ENCODE measurements around the gene DESI1. TPM values are rescaled to one million over a fixed set of nuclear protein-coding genes. Genes with fewer than 3 reads are reported as not detected.

Gene DESI1
- total RNA-seq, 4 donors from 2014 or later = 6.4 to 34.2 (median 9.6) TPM

- H3K36me3 ChIP-seq = no peaks in the 10 kb centered on the region
- H3K9me3 ChIP-seq = no peaks in the 10 kb centered on the region
- H3K4me3 ChIP-seq = no peak overlapping the region
- no peaks in the 10 kb centered on the region for H3K27me3 ChIP-seq
- H3K4me1 ChIP-seq = peaks cover 5% of the 10 kb centered on the region in 2 donors
- TF ChIP-seq CTCF (IDR thresholded peaks at IDR 0.05) = no peak
- no peak for TF ChIP-seq POLR2A (IDR thresholded peaks at IDR 0.05)
- DNase-seq = peak; percentile 59 to 74
- peak overlapping the region; percentile 31 to 66 for H3K27ac ChIP-seq
- intact Hi-C loops (cut with DNase I; ENCODE audit: low total_unique reads) = no loop called here
Observed at GRCh38 chr22:41555325-41555982, 65.4 kb downstream of the DESI1 start.

GRCh38 chr22:41551877-41552582 lies 68.8 kb downstream of the DESI1 start:
- Histone ChIP-seq H3K27me3 (no peaks in the 10 kb centered on the region), H3K9me3 (no peaks in the 10 kb centered on the region), H3K4me3 (no peak overlapping the region), H3K27ac (no peak overlapping the region), H3K4me1 (peaks cover 5% of the 10 kb centered on the region in 2 donors), H3K36me3 (no peaks in the 10 kb centered on the region)
- intact Hi-C loops (cut with DNase I; ENCODE audit: low total_unique reads) = no loop called here
- no peak for TF ChIP-seq CTCF (IDR thresholded peaks at IDR 0.05)
- no peak for TF ChIP-seq POLR2A (IDR thresholded peaks at IDR 0.05)
- no peak for DNase-seq

- Histone ChIP-seq H3K36me3 (no peaks in the 10 kb centered on the region), H3K27ac (no peak overlapping the region), H3K4me1 (peaks cover 0 to 5% of the 10 kb centered on the region in 2 donors), H3K27me3 (no peaks in the 10 kb centered on the region), H3K9me3 (no peaks in the 10 kb centered on the region), H3K4me3 (no peak overlapping the region)
- intact Hi-C loops (cut with DNase I; ENCODE audit: low total_unique reads) = no loop called here
- TF ChIP-seq CTCF (IDR thresholded peaks at IDR 0.05) (no peak), POLR2A (IDR thresholded peaks at IDR 0.05) (no peak)
- no peak for DNase-seq
Observed at GRCh38 chr22:41550952-41551491, 69.8 kb downstream of the DESI1 start.

GRCh38 chr22:41548830-41549211 lies 72.0 kb downstream of the DESI1 start:
- intact Hi-C loops (cut with DNase I; ENCODE audit: low total_unique reads) = no loop called here
- TF ChIP-seq CTCF (IDR thresholded peaks at IDR 0.05) (no peak), POLR2A (IDR thresholded peaks at IDR 0.05) (no peak)
- no peaks in the 10 kb centered on the region for H3K9me3 ChIP-seq
- DNase-seq = no peak
- no peak overlapping the region for H3K27ac ChIP-seq
- no peak overlapping the region for H3K4me3 ChIP-seq
- no peaks in the 10 kb centered on the region for H3K36me3 ChIP-seq
- no peaks in the 10 kb centered on the region for H3K27me3 ChIP-seq
- H3K4me1 ChIP-seq = no peaks in the 10 kb centered on the region

Small RNAs within 50 kb of the gene (small RNA-seq; reads per million reads assigned to genes)
- not detected for gene RF00019

Other genes starting within 250 kb of the DESI1 start
- gene TEF, start 239.1 kb downstream of the DESI1 start, total RNA-seq = 10 to 100 TPM in 2 of 4 donors, 1 to 10 TPM in 2; 8.5 to 73.7 (median 15.1) TPM
- gene TOB2, start 174.2 kb downstream of the DESI1 start, total RNA-seq = 10 to 100 TPM; 15.6 to 97.1 (median 27.8) TPM
- gene PHF5A, start 152.4 kb downstream of the DESI1 start, total RNA-seq = 10 to 100 TPM; 38.5 to 65.1 (median 46.4) TPM
- 10 to 100 TPM; 21.5 to 64.4 (median 47.1) TPM for gene ACO2, start 151.9 kb downstream of the DESI1 start, total RNA-seq
- gene POLR3H, start 76.6 kb downstream of the DESI1 start, total RNA-seq = 10 to 100 TPM in 2 of 4 donors, 1 to 10 TPM in 2; 3.2 to 41.9 (median 16.6) TPM
- gene CSDC2, start 60.0 kb downstream of the DESI1 start, total RNA-seq = 10 to 100 TPM in 2 of 4 donors, 1 to 10 TPM in 2; 2.4 to 83.0 (median 19.6) TPM
- 10 to 100 TPM; 21.0 to 76.5 (median 34.6) TPM for gene PMM1, start 31.2 kb downstream of the DESI1 start, total RNA-seq
- 100 to 1,000 TPM in 3 of 4 donors, 10 to 100 TPM in 1; 89.1 to 303 (median 157) TPM for gene XRCC6, start 252 bp upstream of the DESI1 start, total RNA-seq
- gene SNU13, start 67.8 kb upstream of the DESI1 start, total RNA-seq = 100 to 1,000 TPM in 2 of 4 donors, 10 to 100 TPM in 2; 62.1 to 136 (median 96.2) TPM
- 1 to 10 TPM in 1 of 4 donors, under 1 TPM in 1, not detected in 2; 0.70 to 1.9 TPM for gene MEI1, start 78.5 kb upstream of the DESI1 start, total RNA-seq
- gene CCDC134, start 179.6 kb upstream of the DESI1 start, total RNA-seq = 10 to 100 TPM in 2 of 4 donors, 1 to 10 TPM in 2; 4.1 to 24.3 (median 11.0) TPM
- 10 to 100 TPM; 10.2 to 61.0 (median 29.0) TPM for gene SREBF2, start 212.1 kb upstream of the DESI1 start, total RNA-seq

All from uterus (tissue), 4 donors.